GM18526 (cell line): ENCODE results near the gene SLC26A8.

Source experiments
- POLR2A ChIP-seq: IDR thresholded peaks from 3 replicates; pipeline ENCODE4 v1.6.1; 2011; ENCODE audit not compliant: insufficient read length; ENCODE audit errors: extremely low read depth

The SLC26A8 gene

DNA sequence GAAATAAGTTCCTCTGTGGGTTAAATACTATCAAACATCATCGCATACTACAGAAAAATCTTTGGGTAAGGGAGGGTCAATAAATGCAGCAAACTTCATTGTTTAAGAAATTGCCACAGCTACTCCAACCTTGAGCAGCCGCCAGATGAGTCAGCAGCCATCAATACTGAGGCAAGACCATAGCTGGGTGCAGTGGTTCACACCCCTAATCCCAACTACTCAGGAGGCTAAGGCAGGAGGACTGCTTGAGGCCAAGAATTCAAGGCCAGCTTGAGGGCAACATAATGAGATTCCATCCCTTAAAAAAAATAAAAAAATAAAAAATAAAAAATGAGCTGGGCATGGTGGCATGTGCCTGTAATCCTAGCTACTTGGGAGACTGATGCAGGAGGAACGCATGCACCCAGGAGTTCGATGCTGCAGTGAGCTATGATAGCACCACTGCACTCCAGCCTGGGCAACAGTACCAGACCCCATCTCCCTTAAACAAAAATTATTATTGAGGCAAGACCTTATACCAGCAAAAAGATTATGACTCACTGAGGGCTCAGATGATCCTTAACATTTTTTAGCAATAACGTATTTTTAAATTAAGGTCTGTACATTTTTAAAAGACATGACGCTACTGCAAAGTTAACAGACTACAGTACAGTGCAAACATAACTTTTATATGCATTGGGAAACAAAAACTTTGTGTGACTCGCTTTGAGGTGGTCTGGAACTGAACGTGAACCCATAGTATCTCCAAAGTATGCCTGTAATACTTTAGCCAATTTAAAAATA lies 112.4 kb downstream of the SLC26A8 start:
- TF ChIP-seq POLR2A, result no peak

DNA sequence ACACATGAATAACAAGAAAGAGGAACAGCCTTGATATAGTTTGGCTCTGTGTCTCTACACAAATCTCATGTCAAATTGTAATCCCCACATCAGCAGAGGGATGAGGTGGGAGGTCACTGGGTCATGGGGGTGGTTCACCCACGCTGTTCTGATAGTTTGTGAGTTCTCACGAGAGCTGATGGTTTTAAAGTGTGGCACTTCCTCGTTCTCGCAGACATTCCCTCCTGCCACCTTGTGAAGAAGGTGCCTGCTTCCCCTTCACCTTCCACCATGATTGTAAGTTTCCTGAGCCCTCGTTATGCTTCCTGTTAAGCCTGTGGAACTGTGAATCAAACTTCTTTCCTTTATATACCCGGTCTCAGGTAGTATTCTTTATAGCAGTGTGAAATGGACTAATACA lies 116.7 kb downstream of the SLC26A8 start:
- no peak for TF ChIP-seq POLR2A

DNA sequence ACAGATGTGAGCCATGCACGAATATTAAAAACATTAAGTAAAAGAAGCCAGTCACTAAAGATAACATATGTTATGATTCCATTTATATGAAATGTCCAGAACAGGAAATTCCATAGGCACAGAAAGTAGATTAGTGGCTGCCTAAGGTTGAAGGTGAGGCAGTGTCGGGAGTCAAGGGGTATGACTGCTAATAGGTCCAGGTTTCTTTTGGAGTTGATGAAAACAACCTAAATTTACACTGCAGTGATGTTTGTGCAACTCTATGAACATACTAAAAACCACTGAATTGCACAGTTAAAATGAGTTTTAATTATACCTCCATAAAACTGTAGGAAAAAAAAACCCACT lies 118.0 kb downstream of the SLC26A8 start:
- no peak for TF ChIP-seq POLR2A

DNA sequence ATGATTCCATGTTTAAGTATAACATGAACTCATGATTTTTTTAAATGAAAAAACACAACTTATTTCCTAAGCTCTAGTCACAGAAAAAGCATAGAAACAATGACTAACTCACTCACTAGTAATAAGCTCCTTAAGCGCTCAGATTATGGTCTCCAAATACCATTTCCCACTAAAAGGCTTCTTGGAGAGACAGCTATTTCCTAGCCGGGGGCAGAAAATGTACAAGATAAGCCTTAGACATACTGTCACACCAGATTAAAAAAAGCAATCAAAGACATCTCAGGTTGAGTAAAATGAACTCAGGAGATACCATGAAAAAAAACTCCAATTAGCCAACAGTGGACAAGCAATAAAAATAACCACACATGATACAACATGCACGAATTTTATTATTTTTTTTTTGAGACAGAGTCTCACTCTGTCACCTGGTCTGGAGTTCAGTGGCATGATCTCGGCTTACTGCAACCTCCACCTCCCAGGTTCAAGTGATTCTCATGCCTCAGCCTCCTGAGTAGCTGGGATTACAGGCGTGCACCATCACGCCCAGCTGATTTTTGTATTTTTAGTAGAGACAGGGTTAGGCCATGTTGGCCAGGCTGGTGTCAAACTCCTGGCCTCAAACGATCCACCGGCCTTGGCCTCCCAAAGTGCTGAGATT lies 118.5 kb downstream of the SLC26A8 start:
- TF ChIP-seq POLR2A, result no peak

DNA sequence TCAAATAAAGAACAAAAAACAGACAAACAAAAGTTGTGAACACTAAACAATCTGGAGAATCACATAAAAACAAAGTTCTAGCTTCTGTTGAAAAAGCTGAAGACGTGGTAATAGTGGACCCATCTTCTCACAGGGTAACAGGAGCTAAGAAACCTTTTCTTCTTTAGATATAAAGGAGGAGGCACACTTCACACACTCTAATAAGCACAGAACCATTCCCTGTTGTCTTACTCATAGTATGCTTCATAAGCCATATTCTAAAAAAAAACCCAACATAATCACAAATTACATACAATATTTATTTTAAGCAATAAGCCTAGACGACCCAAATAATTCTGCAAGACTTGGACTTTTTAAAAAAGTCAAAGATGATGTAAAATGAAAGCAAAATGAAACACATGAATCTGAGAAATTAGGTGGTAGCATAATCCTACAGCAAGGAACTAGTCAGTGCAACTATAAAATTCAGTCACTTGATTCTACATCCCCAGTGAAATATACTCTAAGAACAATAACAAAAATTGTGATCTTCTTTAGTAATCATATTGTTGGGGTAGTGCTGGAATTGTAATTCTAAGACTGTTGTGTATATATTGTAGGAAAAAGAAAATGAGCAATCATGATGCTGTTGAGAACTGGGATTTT lies 119.2 kb downstream of the SLC26A8 start:
- TF ChIP-seq POLR2A, result no peak

DNA sequence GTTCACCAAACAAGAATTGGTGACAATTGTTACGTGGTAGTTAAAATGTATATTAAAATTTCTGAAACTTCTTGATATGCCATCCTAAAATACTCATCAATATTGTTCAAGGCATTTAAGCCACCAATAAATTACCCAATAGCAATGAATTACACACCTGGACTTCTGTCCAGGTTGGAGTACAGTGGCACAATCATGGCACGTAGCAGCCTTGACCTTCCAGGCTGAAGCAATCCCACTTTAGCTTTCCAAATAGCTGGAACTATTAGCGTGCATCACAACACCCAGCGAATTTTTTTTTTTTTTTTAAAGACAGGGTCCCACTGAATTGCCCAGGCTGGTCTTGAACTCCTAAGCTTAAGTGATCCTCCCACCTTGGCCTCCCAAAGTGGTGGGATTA lies 120.8 kb downstream of the SLC26A8 start:
- no peak for TF ChIP-seq POLR2A

DNA sequence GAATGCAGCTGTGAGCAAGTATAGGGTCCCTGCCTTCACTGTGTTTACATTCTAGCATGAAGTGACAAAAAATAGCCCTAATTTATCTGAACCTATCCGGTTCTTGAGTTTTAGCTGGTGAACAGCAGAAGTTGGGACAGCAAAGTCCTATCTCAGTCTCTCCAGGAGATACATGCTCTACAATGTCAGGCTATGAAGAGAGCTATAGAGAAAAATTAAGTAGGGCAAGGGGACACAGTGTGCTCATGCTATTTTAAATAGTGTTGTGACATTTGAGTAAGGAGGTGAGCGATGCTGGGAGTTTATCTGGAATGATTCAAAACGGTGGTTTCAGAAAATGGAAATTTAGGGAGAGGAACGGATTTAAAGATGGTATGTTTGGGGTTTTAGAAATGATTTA lies 124.0 kb downstream of the SLC26A8 start:
- TF ChIP-seq POLR2A, result no peak

DNA sequence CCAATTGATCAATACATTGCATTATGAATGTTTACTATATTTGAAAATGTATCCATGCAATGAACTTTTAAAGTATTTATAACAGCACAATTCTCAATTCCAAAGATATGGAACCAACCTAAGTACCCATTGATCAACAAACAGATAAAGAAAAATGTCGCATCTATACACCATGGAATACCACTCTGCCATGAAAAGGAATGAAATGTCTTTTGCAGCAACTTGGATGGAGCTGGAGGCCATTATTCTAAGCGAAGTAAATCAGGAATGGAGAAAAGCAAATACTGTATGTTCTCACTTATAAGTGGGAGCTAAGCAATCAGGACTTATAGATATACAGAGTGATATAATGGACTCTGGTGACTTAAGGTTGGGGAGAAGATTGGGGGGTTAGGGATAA lies 126.4 kb downstream of the SLC26A8 start:
- no peak for TF ChIP-seq POLR2A

DNA sequence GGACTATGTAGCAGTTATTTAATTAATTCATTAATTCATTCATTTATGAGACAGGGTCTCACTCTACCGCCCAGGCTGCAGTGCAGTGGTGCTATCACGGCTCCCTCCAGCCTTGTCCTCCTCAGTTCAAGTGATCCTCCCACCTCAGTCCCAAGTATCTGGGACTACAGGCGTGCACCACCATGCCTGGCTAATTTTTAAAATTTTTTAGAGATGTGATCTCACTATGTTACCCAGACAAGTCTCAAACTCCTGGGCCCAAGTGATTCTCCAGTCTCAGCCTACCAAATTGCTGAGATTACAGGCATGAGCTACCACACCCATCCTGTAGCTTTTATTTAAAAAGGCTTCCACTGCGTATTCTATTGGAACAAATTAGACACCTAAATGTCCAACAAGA lies 127.0 kb downstream of the SLC26A8 start:
- no peak for TF ChIP-seq POLR2A

DNA sequence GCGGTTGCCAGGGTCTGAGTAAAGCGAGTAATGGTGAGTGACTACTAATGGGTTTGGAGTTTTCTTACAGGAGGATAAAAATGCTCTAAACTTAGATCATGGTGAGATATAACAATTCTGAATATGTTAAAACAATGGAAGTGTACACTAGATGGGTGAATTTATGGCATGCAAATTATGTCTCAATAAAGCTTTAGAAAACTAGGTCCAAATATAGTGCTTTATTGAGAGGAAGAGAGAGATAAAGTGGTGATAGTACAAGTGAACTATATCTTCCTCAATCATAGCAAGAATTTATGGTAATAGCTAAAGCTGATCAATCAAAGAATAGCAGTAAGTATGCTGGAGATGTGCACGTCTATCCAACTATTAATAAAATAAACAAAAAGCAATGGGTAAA lies 127.4 kb downstream of the SLC26A8 start:
- TF ChIP-seq POLR2A, result no peak

DNA sequence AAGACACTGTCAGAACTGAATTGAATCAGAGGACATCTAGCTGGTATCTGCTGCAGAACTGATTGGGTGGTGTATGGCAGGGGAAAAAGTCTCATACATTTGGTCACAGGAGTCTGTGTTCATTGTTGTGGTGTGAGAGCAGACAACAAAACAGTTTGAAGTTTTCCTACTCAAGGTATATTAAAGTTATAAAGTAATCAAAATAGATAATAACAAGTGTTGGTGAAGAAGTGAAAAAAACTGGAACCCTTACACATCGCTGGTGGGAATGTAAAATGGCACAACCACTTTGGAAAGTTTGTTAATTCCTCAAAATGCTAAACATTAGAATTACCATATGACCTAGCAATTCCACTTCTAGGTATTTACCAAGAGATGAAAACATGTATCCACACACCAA lies 128.2 kb downstream of the SLC26A8 start:
- TF ChIP-seq POLR2A, result no peak

DNA sequence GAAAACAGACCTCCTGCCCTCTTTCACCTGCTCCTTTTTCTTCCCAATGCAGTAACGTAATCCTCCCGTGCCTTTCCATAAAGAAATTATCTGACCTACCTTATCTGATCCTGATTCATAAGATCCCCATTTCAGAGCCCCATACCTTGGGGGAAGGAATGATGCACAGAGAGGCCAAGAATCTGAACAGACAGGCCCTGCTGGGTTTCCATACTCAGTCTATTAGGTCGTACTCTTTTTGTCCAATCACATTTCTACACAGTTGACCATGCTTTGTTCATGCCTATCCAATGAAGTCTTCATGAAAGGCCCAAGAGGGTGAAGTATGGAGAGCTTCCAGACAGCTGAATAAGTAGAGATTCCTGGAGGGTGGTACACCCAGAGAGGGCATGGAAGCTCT lies 128.9 kb downstream of the SLC26A8 start:
- no peak for TF ChIP-seq POLR2A

DNA sequence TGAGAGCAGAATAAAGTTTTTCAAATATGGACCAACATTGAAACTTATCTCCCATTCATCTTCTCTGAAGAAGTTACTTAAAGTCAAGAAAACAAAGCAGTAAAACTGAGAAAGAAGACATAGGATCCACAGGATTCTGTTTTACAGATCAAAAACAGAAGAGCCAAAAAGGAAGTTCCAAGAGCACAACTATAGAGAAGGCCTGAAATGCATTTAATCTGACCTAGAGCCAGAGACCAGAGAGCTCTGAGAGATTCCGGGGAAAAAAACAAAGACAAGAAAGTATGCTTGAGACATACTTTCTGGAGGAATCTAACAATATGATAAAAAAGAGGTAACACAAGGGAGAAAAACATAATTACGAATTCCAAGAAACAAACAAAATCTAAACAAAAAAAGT lies 129.7 kb downstream of the SLC26A8 start:
- TF ChIP-seq POLR2A, result no peak
